BE2C (cell line): ENCODE results near the gene HECW1.
A peak's percentile ranks its signal among the peaks of the same experiment; 100 is the strongest.

ENCODE experiments used
- DNase-seq: peaks from one replicate; pipeline ENCODE4 v3.0.0-alpha.2; 2020
- H3K27me3 ChIP-seq: fragments of 250-450 bp; sonication (Bioruptor Pico); 2 replicates; pipeline ENCODE4 v1.5.1; 2020; ENCODE audit warnings: mild to moderate bottlenecking
- H3K36me3 ChIP-seq: fragments of 250-450 bp; sonication (Bioruptor Pico); 2 replicates; pipeline ENCODE4 v1.5.1; 2020; ENCODE audit warnings: mild to moderate bottlenecking
- H3K4me1 ChIP-seq: fragments of 250-450 bp; sonication (Bioruptor Pico); 2 replicates; pipeline ENCODE4 v1.5.1; 2020
- H3K4me3 ChIP-seq: 2 replicates; pipeline ENCODE4 v1.5.1; 2011; ENCODE audit warnings: low read depth, low read length
- H3K9me3 ChIP-seq: fragments of 250-450 bp; sonication (Bioruptor Pico); 2 replicates; pipeline ENCODE4 v1.5.1; 2020
- CTCF ChIP-seq: IDR thresholded peaks from 2 replicates; pipeline ENCODE4 v1.5.1; 2012; ENCODE audit warnings: mild to moderate bottlenecking, low read depth, low read length

HECW1 gene

GRCh38 chr7:43530553-43531410 lies 418.3 kb downstream of the HECW1 start:
- H3K4me3 ChIP-seq, result no peak overlapping the region
- H3K9me3 ChIP-seq, result no peaks in the 10 kb centered on the region
- H3K36me3 ChIP-seq, result no peaks in the 10 kb centered on the region
- no peaks in the 10 kb centered on the region for H3K27me3 ChIP-seq
- no peak for TF ChIP-seq CTCF
- no peak for DNase-seq
- peaks cover 25% of the 10 kb centered on the region for H3K4me1 ChIP-seq

- TF ChIP-seq CTCF, result no peak; the same call in 1 of the 2 replicates
- no peaks in the 10 kb centered on the region for H3K36me3 ChIP-seq
- peaks cover 25% of the 10 kb centered on the region for H3K4me1 ChIP-seq
- no peaks in the 10 kb centered on the region for H3K27me3 ChIP-seq
- H3K4me3 ChIP-seq, result peak overlapping the region; percentile 17; the same call in 1 of the 2 replicates
- DNase-seq, result peak; percentile 90
- no peaks in the 10 kb centered on the region for H3K9me3 ChIP-seq
Measured at GRCh38 chr7:43531700-43532099, 419.3 kb downstream of the HECW1 start.

- H3K4me3 ChIP-seq, result no peak overlapping the region
- no peak for DNase-seq
- H3K4me1 ChIP-seq, result peaks cover 25% of the 10 kb centered on the region
- TF ChIP-seq CTCF, result no peak
- H3K9me3 ChIP-seq, result no peaks in the 10 kb centered on the region
- H3K27me3 ChIP-seq, result no peaks in the 10 kb centered on the region
- no peaks in the 10 kb centered on the region for H3K36me3 ChIP-seq
Measured at GRCh38 chr7:43533801-43534479, 421.5 kb downstream of the HECW1 start.

GRCh38 chr7:43535031-43535451 lies 422.6 kb downstream of the HECW1 start:
- Histone ChIP-seq H3K27me3 (no peaks in the 10 kb centered on the region), H3K4me1 (peaks cover 25% of the 10 kb centered on the region), H3K4me3 (no peak overlapping the region), H3K36me3 (no peaks in the 10 kb centered on the region), H3K9me3 (no peaks in the 10 kb centered on the region)
- no peak for DNase-seq
- no peak for TF ChIP-seq CTCF

- DNase-seq, result no peak
Measured at GRCh38 chr7:43535810-43536585, 423.6 kb downstream of the HECW1 start.

More at GRCh38 chr7:43535810-43536585, 423.6 kb downstream of the HECW1 start:
- no peaks in the 10 kb centered on the region for H3K9me3 ChIP-seq
- no peak for TF ChIP-seq CTCF
- H3K4me1 ChIP-seq, result peaks cover 21% of the 10 kb centered on the region
- H3K36me3 ChIP-seq, result no peaks in the 10 kb centered on the region
- H3K4me3 ChIP-seq, result no peak overlapping the region
- H3K27me3 ChIP-seq, result no peaks in the 10 kb centered on the region
